NCI-H1436 treated with DMSO at 0.1 percent for 48 hours (cell line): ENCODE measurements around the gene PTPRE.

Experiments
- DNase-seq: peaks from one replicate; lab custom pipeline; 2025; lab: John Stamatoyannopoulos, UW

The PTPRE gene

DNA sequence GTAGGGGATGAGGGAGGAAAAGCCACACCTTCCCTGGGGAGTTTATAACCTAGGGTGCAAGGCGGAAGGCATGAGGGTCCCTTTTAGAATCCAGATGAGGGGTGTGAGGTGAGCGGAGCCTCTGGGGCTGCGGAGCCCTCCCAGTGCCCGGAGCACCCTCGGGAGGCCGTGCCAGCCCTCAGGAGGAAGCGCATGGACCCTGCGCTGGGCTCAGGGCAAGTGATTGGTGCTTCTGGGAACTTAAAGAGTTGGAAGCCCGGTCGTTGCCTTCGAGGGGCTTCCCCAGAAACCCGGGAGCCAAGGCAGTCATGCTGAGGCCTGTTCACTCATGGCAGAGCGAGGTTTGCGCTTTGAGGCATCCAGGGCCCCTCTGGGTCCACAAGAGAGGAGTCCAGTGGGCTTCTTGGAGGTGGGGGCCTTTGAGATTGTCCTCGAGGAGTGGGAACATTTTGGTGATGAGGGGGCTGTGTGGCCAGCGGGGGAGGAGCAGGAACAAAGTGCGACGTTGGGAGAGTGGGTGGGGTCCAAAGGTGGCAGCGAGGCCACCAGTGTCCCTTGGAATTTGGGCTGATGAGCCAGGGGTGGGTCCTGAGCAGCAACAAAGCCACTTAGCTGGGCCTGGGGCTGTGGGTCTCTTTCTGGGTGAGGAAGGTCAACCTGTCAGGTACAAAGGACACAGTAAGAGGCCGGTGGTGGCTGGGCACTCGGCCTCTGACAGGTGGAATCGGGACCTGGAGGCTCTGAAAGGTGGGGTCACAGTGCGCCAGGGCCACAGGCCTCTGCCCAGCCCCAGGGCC is 139.5 kb downstream of the PTPRE start:
- DNase-seq, result no peak

DNA sequence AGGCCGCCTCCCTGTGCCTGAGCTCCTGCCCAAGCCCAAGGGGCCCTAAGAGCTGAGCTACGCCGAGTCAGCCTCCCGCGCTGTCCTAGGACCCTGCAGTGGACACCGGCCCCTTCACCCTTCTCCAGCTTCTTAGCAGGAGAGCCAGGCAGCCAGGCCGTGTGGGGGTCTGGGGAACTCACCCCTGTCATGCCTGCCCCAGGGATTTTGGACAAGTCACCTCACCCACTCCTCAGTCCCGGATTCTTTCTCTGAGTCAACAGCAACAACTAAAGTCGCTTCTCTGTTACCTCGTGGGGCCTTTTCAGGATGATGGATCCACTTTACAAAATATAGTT is 140.0 kb downstream of the PTPRE start:
- no peak for DNase-seq

DNA sequence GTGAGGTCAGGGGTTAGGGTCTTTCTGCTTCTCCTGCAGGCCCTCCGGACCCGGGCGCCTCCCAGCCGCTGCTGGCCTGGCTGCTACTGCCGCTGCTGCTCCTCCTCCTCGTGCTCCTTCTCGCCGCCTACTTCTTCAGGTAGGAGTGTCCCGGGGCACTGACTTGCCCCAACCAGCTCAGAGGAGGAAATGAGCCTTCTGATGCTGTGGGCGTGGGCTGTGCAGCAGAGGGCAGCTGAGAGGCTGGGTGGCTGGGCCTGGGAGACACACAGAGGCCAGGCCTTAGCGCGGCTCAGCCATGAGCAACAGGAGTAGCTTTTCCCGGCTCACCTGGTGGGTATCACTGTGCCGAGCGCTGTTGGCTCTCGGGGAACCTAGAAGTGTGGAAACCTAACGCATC is 140.4 kb downstream of the PTPRE start:
- no peak for DNase-seq

DNA sequence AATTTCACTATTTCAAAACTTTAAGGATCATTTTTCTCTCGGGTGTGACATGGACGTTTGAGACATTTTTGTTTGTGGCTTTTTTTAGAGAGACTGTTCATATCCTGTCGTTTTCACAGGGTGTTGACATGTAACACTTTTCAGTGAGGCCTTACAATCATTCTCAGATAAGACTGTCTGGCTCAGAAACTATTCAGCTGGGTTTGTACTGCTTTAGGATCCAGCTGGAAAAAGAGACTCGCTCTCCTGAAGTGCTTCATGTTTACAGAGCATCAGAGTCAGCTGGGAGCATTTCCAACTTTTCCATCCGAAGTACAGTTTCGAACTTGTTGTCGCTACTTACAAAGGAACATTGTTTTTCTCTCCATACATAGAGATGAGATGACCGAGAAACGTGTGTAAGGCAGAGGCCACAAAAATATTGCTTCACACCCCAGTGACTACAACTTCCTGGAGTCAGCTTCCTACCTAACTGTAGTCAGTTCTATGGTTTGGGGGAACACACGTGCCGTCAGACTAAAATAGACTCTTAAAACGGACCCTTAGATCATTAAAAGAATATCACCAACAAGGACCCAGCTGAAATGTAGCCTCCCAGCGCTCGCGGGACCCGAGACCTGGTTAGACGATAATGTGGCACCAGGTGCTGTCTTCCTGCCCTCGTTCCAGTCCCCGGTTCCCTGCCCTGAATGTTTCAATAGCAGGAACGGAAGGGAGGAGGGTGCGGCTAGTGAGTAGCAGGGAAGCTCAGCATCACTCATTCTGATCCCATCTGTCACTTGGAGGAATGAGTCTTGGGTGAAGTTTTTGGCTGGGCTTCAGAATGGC is 141.3 kb downstream of the PTPRE start:
- DNase-seq, result no peak

DNA sequence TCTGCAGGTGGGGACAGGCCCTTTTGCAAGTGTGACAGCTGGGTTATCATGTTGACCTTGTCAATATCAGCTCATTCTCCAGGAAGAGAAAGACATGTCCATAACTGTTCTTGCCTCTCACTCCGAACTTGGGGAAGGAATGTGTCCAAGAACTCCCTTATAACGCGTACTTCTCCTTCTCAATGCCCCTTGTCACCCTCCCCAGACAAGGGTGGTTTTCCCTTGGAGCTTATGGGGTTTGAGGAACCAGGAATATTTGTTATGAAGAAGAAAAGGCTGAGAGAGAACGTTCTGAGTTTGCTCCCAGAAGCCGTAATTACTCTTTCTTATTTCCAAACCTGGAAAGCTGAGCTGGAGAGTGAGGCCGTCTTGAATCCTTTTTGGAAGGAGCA is 141.9 kb downstream of the PTPRE start:
- no peak for DNase-seq

DNA sequence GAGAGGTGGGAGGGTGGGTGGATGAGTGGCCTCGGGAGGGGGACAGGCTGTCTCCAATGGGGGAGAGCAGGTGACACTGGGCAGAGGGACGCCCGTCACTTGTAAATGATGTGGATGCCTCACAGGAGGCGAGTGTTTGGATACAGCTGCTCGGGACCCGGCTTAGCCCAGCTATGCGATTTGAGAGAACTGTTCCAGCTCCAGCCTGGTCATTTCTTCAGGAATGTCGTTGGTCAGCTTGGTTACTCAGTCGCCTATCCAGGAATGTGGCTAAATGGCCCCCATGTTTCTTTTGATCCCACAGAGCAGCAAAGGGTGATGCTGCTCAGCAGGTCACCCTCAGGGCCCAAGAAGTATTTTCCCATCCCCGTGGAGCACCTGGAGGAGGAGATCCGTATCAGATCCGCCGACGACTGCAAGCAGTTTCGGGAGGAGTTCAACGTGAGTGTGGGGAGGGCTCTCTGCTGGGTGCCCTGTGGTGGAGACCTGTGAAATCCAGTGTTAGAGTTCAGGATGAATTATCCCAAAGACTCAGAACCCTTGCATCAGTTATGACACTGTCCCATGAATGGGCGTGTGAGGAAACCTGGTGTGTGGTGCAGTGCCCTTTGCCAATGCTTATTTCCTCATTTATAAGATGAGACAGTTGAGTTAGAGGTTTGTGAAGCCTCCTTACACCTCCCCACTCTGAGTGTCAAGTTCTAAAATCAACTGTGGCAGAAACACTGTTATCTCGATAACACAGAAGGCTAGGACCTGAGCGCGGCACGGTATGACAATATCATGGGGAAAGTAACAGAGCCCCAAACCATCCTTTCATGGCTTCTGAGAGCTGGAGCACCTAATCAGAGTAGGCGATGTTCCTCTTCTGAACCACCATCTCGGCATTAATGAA is 142.6 kb downstream of the PTPRE start:
- DNase-seq, result no peak

DNA sequence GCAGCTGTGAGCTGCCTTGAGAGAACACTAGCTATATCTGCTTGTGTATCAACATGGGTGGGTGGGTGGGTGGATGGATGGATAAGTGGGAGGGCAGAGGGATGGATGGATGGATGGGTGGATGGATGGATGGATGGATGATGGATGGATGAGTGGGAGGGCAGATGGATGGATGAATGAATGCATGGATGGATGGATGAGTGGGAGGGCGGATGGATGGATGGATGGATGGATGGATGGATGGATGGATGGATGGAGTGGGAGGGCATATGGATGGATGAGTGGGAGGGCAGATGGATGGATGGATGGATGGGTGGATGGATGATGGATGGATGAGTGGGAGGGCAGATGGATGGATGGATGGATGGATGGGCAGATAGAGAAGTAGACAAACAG is 143.2 kb downstream of the PTPRE start:
- no peak for DNase-seq

DNA sequence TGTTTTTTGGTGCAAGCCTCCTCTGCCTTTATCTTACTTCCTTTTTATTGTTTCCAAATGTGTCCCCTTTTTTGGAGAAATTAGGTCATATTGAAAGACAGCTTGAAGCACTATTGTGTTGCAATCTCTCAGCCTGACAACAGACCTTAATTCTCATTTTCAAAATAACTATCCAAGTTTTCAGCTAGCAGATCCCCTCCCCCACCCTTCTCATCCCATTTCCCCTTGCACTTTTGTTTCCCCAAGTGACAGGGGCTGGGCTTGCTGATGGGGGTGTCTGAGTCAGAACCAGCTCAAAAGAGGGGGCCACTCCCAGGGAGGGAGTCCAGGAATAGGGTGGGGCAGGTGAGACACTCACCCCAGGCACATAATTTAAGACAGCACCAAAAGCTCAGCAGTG is 144.0 kb downstream of the PTPRE start:
- no peak for DNase-seq

DNA sequence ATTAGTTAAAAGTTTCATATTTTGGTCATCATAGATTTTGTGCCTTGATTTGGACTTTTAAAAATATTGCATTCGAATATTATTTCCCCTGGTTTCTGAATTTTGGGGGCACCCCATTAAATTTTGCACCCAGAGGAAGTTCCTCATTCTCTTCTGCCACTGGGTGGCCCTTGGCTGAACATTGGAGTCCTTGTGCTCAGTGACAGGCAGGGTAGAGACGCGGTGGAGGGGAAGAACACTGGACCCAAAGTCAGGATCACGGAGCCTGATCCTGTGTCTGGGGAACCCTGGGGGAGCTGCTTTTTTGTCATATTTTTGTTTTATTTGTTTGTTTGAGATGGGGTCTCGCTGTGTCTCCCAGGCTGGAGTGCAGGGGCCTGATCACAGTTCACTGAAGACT is 144.6 kb downstream of the PTPRE start:
- DNase-seq, result no peak

DNA sequence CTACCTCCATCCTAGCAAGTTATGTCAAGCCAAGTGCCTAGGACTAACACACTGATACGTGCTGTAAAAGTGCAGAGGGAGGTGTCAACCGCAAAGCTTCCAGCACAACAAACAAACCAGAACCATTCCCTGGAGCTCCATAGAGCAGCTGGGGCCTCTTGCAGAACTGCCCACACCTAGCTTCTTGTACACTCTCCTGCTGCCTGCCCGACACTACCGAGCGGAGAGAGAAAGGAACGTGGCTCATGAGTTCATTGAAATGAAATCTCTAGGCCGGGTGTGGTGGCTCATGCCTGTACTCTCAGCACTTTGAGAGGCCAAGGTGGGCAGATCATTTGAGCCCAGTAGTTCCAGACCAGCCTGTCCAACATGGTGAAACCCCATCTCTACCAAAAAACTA is 145.8 kb downstream of the PTPRE start:
- DNase-seq, result no peak

DNA sequence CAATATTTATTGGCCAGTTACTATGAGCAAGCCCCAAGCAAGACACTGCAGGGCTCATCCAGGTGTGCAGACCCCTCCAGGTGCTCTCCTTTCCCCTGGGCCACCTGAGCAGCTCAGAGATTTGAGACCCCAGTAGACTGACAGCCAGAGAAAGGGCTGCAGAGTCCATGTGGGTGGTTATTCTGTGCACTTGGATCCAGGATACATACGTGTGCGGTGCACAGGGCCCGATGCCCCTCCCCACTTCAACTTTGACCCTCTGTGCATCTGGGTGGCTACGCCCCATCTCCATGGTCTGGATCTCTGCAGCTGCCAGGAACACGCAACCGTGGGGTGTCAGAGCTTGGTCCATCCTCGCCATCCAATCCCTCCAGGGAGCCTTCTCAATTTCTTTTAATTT is 146.5 kb downstream of the PTPRE start:
- no peak for DNase-seq

DNA sequence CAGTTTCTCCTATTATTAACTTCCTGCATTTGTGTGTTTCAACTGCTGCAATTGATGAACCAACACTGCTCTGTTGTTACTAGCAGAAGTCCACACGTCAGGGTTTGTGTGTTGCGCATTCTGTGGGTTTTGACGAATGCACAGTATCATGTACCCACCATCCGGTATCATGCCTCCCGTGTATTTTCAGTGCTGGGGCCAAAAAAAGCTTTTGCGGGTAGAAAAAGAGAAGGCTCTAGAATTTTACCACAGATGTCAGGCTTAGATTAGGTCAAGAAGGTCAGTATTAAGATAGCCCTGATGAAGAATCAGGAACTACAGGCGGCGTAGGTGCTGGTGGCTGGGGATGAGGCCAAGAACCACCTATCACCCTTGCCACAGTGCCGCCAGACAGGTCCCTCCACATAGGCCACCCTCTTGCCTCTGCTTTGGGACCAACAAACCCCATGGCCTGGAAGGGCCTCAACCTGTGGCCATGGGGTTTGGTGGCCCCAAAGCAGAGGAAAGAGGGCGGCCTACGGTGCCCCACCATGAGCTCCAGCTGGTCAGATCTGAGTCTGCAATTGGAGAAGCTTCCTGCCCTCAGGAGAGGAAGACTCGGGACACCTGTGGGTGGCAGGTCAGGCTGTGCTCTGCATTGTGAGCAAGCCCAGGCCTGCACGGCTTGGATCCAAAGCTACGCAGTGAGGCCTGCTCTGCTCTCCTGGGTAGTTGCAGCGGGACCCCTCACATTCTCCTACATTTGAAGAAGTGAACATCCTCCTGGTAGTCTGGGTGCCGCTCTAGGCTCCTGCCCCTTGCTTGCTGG is 147.5 kb downstream of the PTPRE start:
- no peak for DNase-seq

DNA sequence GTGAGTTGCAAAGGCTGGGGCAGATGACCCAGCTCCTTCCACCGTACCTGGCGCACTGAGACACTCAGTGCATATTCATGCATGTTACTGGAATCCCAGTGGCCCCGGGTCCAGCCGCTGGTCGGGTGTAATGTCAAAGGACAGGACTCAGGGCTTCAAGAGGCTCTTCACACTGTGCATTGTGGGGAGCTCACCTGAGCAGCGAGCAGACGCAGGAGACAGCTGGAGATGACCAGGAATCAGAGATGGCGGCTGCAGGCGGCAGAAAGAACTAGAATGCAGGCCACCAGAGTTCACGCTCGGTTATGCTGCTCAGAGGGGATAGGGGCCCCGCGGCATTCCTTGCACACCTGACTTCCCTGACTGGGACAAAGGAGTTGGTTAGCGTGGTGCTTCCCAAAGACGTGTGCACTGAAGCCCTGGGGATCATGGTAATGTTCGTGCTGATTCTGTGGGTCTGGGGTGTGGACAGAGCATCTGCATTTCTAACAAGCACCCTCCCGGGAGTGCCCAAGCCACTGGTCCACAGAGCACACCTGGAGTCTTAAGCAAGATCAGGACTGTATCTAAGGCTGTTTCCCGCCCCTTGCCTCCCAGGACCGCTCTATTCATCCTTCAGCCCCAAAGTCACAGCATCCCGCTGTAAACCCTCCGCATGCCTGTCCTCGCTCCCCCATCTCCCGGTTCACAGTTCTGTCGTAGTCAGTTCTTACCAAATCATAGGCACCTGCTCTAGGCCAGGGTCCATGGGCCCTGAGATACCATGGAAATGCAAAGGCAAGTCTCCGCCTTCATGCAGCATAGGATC is 148.4 kb downstream of the PTPRE start:
- no peak for DNase-seq

DNA sequence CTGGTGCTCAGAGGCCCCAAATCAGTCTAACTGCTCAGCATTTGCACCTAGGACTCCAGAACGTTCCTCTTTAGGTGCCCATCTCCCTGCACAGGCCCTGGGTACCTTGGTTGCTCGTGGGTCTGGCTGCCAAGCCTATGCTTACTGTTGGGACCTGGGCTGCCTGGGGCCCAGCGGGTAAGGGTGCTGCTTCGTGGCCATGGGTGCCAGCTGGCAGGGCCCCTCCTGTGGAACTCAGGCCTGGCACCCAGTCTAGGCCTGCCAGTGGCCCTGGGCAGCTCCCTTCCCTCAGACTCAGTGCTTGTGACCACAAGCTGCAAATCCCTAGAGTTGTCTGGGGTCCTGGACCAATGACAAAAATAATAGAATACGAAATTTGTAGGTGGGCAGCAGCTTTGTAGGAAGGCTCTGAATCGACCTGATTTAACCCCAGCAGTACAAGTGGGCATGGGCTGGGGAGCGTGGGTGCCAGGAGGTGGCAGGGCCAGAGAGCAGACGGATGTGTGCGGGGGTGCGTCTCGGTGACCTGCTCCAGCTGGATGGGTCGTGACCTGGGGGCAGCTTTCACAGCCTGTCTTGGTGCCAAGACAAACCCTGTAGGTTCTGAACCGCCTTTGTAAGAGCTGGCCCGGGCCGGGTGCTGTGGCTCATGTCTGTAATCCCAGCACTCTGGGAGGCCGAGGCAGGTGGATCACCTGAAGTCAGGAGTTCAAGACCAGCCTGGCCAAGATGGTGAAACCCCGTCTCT is 149.6 kb downstream of the PTPRE start:
- no peak for DNase-seq

DNA sequence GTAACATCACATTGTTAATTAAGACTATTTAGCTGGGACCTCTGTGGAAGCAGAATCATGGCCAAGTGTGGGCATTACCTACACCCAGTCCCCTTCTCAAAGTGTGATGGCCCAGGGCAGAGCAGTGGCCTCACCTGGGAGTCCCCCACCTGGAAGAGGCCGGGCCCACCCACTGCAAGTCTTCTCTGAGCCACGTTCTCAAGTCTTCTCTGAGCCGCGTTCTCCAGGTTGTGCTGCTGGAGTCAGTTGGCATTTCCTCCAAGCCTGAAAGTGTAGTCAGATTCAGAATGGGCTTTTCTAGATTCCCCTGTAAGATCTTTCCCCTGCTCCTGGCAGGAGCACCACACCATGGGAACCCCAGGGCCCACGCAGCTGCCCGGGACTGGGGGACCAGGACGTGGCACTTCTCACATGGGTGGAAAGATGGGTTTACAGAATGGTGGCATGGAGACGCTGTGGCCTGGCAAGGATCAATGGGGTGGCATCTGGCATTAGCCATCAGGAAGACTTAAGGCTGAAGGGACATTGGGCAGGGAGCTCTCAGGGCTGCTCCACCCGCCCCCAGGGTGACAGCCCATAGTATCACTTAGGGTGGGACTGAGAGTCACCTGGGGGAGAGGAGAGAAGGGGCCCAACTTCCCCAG is 151.3 kb downstream of the PTPRE start:
- DNase-seq, result no peak

DNA sequence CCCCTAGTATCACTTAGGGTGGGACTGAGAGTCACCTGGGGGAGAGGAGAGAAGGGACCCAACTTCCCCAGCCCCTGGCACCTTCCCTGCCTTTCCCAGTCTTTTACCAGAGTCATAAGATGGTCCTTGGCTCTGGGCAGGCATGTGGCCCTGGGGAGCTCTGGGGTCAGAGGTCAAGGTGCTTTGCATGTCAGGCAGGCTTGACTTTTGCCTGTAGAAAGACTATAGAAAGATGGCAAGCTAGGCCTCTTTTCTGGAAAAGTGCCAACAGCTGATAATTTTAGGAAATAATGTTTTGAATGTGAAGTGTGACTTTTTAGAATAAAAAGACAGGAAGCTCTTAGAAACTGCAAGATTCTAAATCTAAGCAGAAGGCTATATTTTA is 151.8 kb downstream of the PTPRE start:
- DNase-seq, result no peak

DNA sequence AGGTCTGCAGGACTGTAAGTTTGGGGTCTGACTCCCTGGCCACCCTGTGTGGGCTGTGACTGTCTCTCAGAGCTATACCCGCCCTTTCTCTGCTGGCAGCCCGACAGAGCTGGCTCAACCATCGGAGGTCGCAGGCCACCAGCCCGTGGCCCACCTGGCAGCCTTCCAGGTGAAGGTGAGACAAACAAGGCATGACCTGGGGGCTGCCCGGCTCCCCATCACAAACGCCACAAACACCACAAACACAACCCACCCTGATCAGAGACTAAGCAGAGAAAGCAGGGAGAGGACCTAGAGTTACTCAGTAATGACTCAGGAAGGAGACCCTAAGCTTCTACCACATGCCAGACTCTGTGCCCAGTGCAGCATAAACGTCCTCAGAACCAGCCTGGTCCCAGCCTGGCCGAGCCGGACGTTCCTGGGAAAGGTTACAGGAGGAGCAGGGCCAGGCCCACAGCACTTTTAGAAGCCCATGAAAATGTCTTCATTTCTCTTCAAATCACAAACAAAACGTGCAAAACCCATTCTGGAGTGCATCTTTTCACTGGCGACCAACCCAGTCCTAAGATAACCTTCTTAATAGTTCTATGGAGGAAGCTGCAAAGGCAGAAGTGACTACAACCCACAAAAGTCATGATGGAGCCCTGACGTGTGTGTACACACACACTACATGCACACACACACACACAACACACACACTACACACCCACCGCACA is 152.5 kb downstream of the PTPRE start:
- no peak for DNase-seq

DNA sequence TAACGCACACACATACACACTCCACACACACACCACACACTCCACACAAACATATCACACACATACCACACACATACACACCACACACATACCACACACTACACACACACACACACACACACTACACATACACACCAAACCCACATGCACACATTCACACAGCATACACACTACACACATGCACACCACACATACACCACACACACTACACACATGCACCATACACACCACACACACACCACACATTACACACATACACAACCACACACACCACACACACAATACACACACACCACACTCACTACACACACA is 153.0 kb downstream of the PTPRE start:
- DNase-seq, result no peak
